Measurements from ENCODE around the gene SHANK1.

DNA sequence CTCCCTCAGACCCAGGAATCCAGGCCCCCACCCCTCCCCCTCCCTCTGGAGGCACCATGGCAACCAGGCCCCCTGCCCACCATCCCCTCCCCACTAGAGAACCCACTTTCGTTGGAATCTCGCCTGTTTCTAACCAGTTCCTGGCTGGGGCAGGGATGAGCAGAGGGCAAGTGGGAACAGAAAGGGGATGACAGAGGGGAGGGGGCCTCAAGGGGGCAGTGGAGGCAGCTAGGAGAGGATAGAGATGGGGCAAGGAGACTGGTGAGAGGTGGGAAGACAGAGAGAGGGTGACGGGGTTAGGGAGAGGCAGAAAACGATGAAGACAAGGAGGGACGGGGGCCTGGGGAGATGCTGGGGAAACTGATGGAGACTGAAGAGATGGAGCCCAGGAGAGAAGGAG, 70.9 kb downstream of the SHANK1 start:
- no peak for TF ChIP-seq EP300 (IDR thresholded peaks at IDR 0.05; ENCODE audit: borderline replicate concordance)
- TF ChIP-seq, protein P1, sequence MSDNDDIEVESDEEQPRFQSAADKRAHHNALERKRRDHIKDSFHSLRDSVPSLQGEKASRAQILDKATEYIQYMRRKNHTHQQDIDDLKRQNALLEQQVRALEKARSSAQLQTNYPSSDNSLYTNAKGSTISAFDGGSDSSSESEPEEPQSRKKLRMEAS (IDR thresholded peaks at IDR 0.05): no peak
- TF ChIP-seq, protein P2, sequence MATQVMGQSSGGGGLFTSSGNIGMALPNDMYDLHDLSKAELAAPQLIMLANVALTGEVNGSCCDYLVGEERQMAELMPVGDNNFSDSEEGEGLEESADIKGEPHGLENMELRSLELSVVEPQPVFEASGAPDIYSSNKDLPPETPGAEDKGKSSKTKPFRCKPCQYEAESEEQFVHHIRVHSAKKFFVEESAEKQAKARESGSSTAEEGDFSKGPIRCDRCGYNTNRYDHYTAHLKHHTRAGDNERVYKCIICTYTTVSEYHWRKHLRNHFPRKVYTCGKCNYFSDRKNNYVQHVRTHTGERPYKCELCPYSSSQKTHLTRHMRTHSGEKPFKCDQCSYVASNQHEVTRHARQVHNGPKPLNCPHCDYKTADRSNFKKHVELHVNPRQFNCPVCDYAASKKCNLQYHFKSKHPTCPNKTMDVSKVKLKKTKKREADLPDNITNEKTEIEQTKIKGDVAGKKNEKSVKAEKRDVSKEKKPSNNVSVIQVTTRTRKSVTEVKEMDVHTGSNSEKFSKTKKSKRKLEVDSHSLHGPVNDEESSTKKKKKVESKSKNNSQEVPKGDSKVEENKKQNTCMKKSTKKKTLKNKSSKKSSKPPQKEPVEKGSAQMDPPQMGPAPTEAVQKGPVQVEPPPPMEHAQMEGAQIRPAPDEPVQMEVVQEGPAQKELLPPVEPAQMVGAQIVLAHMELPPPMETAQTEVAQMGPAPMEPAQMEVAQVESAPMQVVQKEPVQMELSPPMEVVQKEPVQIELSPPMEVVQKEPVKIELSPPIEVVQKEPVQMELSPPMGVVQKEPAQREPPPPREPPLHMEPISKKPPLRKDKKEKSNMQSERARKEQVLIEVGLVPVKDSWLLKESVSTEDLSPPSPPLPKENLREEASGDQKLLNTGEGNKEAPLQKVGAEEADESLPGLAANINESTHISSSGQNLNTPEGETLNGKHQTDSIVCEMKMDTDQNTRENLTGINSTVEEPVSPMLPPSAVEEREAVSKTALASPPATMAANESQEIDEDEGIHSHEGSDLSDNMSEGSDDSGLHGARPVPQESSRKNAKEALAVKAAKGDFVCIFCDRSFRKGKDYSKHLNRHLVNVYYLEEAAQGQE (IDR thresholded peaks at IDR 0.05; ENCODE audit: low read depth): no peak
- TF ChIP-seq ZBTB7A (IDR thresholded peaks at IDR 0.05; ENCODE audit: low read depth): no peak
- TF ChIP-seq TAF1 (IDR thresholded peaks at IDR 0.05; ENCODE audit: low read depth): no peak
- no peak for TF ChIP-seq NFIC (IDR thresholded peaks at IDR 0.05)

Data from Ishikawa (cell line).